ENCODE results near the gene SLC36A3.

- TF ChIP-seq, protein P1, sequence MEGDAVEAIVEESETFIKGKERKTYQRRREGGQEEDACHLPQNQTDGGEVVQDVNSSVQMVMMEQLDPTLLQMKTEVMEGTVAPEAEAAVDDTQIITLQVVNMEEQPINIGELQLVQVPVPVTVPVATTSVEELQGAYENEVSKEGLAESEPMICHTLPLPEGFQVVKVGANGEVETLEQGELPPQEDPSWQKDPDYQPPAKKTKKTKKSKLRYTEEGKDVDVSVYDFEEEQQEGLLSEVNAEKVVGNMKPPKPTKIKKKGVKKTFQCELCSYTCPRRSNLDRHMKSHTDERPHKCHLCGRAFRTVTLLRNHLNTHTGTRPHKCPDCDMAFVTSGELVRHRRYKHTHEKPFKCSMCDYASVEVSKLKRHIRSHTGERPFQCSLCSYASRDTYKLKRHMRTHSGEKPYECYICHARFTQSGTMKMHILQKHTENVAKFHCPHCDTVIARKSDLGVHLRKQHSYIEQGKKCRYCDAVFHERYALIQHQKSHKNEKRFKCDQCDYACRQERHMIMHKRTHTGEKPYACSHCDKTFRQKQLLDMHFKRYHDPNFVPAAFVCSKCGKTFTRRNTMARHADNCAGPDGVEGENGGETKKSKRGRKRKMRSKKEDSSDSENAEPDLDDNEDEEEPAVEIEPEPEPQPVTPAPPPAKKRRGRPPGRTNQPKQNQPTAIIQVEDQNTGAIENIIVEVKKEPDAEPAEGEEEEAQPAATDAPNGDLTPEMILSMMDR (IDR thresholded peaks at IDR 0.05): no peak
- no peak for TF ChIP-seq POLR2AphosphoS5 (IDR thresholded peaks at IDR 0.05)
- no peak for TF ChIP-seq POLR2A (IDR thresholded peaks at IDR 0.05)
- no peak for TF ChIP-seq EP300 (IDR thresholded peaks at IDR 0.05)
Measured at GRCh38 chr5:151240924-151241635, 62.5 kb downstream of the SLC36A3 start.
